GM12872 (cell line): ENCODE results near the gene PNPLA8.

Experiments
- TF ChIP-seq, protein P1 (sequence below): IDR thresholded peaks from 3 replicates; pipeline ENCODE4 v1.5.1; 2011; ENCODE audit warnings: low read depth, mild to moderate bottlenecking, low read length, moderate library complexity; ENCODE audit not compliant: insufficient read depth

PNPLA8 gene

DNA sequence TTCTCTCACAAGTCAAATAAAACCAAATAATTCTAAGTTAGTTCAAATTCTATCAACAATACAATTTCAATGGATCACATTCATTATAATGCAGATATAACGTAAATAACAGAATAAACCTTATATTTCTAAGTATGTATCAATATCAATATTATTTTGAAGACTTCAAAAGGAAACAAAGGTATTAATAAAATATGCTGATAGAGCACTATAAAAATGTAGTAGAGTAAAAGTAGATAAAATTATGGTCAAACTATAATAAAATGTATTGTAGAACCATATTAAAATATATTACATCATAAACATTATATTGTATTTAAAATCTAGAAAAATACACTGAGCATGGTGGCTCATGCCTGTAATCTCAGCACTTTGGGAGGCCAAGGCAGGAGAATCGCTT, 46.2 kb downstream of the PNPLA8 start:
- TF ChIP-seq, protein P1, sequence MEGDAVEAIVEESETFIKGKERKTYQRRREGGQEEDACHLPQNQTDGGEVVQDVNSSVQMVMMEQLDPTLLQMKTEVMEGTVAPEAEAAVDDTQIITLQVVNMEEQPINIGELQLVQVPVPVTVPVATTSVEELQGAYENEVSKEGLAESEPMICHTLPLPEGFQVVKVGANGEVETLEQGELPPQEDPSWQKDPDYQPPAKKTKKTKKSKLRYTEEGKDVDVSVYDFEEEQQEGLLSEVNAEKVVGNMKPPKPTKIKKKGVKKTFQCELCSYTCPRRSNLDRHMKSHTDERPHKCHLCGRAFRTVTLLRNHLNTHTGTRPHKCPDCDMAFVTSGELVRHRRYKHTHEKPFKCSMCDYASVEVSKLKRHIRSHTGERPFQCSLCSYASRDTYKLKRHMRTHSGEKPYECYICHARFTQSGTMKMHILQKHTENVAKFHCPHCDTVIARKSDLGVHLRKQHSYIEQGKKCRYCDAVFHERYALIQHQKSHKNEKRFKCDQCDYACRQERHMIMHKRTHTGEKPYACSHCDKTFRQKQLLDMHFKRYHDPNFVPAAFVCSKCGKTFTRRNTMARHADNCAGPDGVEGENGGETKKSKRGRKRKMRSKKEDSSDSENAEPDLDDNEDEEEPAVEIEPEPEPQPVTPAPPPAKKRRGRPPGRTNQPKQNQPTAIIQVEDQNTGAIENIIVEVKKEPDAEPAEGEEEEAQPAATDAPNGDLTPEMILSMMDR: no peak

DNA sequence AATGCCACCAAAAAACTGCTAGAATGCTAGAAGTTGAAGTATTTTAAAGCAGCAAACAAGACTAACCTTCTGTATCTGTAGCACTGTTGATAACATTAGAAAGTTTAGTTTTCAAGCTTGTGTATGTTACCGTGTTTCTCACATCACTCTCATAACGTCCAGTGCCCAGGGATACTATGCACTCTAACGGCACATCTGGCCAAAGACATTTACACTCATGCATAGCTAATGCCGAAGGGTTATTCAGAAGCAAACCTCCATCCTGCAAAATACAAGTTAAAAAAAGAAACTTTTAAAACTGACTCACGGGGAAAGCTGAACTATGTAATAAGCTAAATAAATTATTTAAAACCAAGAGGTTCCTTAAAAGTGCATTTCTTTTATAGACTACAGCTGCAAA, 46.8 kb downstream of the PNPLA8 start:
- TF ChIP-seq, protein P1: no peak

DNA sequence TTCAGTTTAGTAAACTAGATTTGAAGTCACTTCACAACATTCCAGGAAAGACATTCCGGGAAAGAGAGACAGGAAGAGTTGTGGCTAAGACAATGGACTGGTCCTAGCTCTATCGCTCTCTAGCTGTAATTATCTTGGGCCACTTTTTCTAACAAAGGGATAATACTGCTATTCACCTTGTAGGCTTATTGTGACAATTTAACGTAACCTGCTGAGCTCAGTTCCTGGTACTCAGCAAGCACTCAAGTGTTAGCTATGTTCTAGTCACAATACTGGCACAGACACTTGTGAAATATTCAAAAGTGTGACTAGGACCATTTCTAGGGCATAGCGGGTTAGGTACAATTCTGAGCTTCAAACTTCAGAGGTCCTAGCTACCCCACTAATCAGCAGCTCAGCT, 57.7 kb downstream of the PNPLA8 start:
- TF ChIP-seq, protein P1: no peak

DNA sequence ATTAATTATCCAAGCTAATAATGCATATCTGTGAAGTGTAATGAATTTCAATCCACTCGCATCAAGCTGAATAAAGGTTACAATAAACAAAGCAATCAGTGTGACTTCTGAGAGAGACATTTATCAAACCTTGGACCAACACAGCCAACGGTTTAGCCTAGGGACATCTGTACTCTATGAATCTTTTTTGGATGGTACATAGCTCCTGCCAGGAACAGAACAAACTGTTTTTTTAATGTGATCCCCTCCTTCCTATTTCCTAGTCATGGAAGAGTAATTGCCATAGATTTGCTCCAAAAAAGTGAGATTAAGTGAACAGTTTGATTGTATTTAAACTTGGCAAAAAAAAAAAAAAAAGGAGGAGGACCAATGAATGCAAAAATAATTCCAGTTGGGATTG, 58.5 kb downstream of the PNPLA8 start:
- TF ChIP-seq, protein P1: no peak

DNA sequence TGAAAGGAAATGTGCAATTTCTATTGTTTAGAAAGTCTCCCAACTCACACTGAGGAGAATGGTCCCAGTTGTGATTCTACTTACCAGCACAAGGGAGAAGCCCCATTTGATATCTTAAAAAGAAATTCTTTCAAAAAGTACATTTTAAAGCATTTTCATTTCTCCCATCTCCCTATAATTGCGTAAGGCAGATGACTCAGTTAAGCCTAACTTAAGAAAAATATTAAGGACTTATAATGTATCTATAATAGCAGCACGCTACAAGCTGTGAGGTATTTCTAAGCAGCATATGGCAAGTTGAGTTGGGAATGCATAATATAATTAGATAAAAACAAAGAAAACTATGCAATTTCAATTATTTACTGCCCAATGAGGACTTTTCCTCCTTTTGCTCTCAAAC, 61.2 kb downstream of the PNPLA8 start:
- TF ChIP-seq, protein P1: no peak

DNA sequence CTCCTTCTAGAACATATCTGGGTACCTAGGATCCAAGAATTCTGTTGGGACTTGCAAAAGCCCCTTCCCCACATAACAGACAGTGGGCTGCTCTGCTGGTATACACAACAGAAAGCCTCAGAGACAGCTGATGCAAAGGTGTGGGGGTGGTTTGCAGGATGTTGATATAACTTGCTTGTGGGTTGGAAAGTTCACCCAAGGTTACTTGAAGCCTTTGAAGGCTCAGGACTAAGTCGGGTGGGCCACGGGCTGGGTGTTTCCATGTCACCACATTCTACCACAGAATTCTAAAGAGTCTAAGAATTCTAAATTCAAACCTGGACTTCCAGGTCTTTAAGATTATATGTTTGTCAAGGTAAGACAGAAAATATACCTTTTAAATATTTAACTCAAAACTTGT, 62.3 kb downstream of the PNPLA8 start:
- TF ChIP-seq, protein P1: no peak

DNA sequence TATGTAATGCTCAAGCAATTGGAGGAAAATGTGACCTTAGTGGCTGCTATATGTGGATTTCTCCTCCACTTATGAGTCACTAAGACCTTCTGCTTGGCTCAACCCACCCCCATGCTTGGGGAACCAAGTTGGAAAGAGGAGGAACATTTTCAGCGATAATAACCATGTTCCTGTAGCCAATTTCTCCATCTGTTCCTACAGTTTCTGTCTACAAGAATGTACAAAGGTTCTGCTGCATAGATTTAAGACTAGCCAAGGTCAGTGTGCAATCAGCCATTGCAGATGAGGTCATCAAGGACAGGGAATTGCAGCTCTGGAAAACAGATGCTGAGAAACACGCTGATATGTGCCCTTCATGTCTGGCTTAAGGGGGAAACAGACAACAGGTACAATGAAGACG, 64.1 kb downstream of the PNPLA8 start:
- TF ChIP-seq, protein P1: no peak

DNA sequence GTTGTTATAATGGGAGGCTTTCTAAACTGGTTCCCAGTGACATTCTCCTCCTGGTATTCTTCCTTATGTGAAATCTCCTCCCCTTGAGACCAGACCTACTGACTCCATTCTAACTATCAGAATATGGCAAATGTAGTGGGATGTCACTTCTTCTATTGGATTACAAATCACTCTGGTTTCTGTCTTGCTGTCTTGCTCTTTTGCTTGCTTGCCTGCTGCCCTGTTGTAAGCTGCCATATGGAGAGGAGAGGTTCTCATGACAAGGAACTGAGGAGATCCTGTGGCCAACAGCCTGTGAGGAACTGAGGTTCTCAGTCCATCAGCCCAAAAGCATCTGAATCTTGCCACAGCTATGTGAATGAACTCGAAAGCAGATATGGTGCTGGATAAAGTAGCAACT, 65.0 kb downstream of the PNPLA8 start:
- TF ChIP-seq, protein P1: no peak
